ENCODE results near the gene ZNF440. TPM values are rescaled to one million over a fixed set of nuclear protein-coding genes. Genes with fewer than 3 reads are reported as not detected.
"Not testable (repeated sequence)": the region's sequence is repeated elsewhere in the genome, so short reads cannot be mapped to it uniquely, and the experiment has no call there.

The ZNF440 gene
- total and polyA plus RNA-seq, 10 of the 15 experiments (the other 5 are each of a cell fraction or from before 2014, with no cell fraction given): 1.3 to 8.9 (median 3.8) TPM

- WGBS (ENCODE audit: insufficient coverage, insufficient replicate concordance, low lambda C conversion rate, missing lambda C conversion rate): 98% methylated on average over 5 of the region's 11 CpGs
- in situ Hi-C loops (cut with MboI); H3K79me2 ChIP-seq (ENCODE audit: control insufficient read depth, insufficient read depth, low read length); H2AFZ ChIP-seq (ENCODE audit: control insufficient read depth, low read depth, low read length); H4K20me1 ChIP-seq (ENCODE audit: control insufficient read depth, insufficient read depth); H3K9ac ChIP-seq (ENCODE audit: control insufficient read depth, insufficient read depth, low read length); H3K4me3 ChIP-seq; ATAC-seq; H3K4me1 ChIP-seq (ENCODE audit: control insufficient read depth, insufficient read depth, low read length); DNase-seq (ENCODE audit: low read depth, low spot score); H3K4me2 ChIP-seq (ENCODE audit: control insufficient read depth, insufficient read depth); BruUV-seq (replicated peaks); SMC1A ChIA-PET (ENCODE audit: uncharacterized antibody, unreplicated experiment); H3K27me3 ChIP-seq (replicated peaks in 1 of 2; ENCODE audit: control insufficient read depth in 2 of 2, insufficient read depth in 2 of 2, low read length in 1 of 2); CTCF ChIA-PET; FAIRE-seq; intact Hi-C loops (cut with micrococcal nuclease; ENCODE audit: unreplicated experiment); H3K27ac ChIP-seq (ENCODE audit: control insufficient read depth, insufficient read depth); RAD21 ChIA-PET (ENCODE audit: unreplicated experiment): not testable (repeated sequence)
- Histone ChIP-seq H3K9me3 (replicated peaks; ENCODE audit: control insufficient read depth, insufficient read depth, low read length) (peaks cover 43% of the 10 kb centered on the region), H3K36me3 (ENCODE audit: control insufficient read depth in 2 of 2, insufficient read depth in 2 of 2, low read length in 1 of 2) (peaks cover 6 to 11% of the 10 kb centered on the region in 2 experiments)
- POLR2A ChIA-PET: interaction anchor here (0.7 kb wide), 1 partner anchor 557 kb away, joined by 3 read pairs; the partner anchor contains the start of gene ZNF563
Observed at GRCh38 chr19:11776669-11777068, 37.4 kb upstream of the ZNF440 start.

- no peak for DNase-seq (ENCODE audit: low read depth, low spot score)
- Histone ChIP-seq H3K27ac (ENCODE audit: control insufficient read depth, insufficient read depth) (no peak overlapping the region), H3K36me3 (ENCODE audit: control insufficient read depth in 2 of 2, insufficient read depth in 2 of 2, low read length in 1 of 2) (peaks cover 6 to 11% of the 10 kb centered on the region in 2 experiments), H3K79me2 (ENCODE audit: control insufficient read depth, insufficient read depth, low read length) (no peaks in the 10 kb centered on the region), H4K20me1 (ENCODE audit: control insufficient read depth, insufficient read depth) (no peaks in the 10 kb centered on the region), H2AFZ (ENCODE audit: control insufficient read depth, low read depth, low read length) (no peak overlapping the region), H3K4me2 (ENCODE audit: control insufficient read depth, insufficient read depth) (no peak overlapping the region), H3K27me3 (replicated peaks in 1 of 2; ENCODE audit: control insufficient read depth in 2 of 2, insufficient read depth in 2 of 2, low read length in 1 of 2) (no peaks in the 10 kb centered on the region), H3K4me1 (ENCODE audit: control insufficient read depth, insufficient read depth, low read length) (no peaks in the 10 kb centered on the region), H3K9me3 (replicated peaks; ENCODE audit: control insufficient read depth, insufficient read depth, low read length) (peaks cover 57% of the 10 kb centered on the region), H3K9ac (ENCODE audit: control insufficient read depth, insufficient read depth, low read length) (no peak overlapping the region), H3K4me3 (no peak overlapping the region)
- intact Hi-C loops (cut with micrococcal nuclease; ENCODE audit: unreplicated experiment) (no loop called here), in situ Hi-C loops (cut with MboI) (no loop called here)
- CTCF ChIA-PET: no interaction called here
- FAIRE-seq: no peak
- SMC1A ChIA-PET (ENCODE audit: uncharacterized antibody, unreplicated experiment): no interaction called here
- ATAC-seq: no peak
- BruUV-seq (replicated peaks): no TSS peak
- POLR2A ChIA-PET: no interaction called here
- TF ChIP-seq CBX5 (IDR thresholded peaks at IDR 0.05; ENCODE audit: low read depth) (peak; percentile 77; the same call in 1 of the 2 replicates), KLF5 (IDR thresholded peaks at IDR 0.05; ENCODE audit: partially characterized antibody) (peak; percentile 67), TCF3 (IDR thresholded peaks at IDR 0.05; ENCODE audit: borderline replicate concordance, insufficient read depth, low read depth, low read length) (no peak), ZNF274 (IDR thresholded peaks at IDR 0.05; ENCODE audit: insufficient read depth, insufficient read length) (peak; percentile 70)
- 97% methylated on average over 7 of the region's 7 CpGs for WGBS (ENCODE audit: insufficient coverage, insufficient replicate concordance, low lambda C conversion rate, missing lambda C conversion rate)
- RAD21 ChIA-PET (ENCODE audit: unreplicated experiment): no interaction called here
Observed at GRCh38 chr19:11780431-11781020, 33.5 kb upstream of the ZNF440 start.
